ENCODE measurements around the gene PNKP.
A peak's percentile ranks its signal among the peaks of the same experiment; 100 is the strongest.

PNKP gene

GRCh38 chr19:49859682-49860335, 7.6 kb downstream of the PNKP start:
- no peak for DNase-seq (ENCODE audit: low spot score)

GRCh38 chr19:49858088-49858985, 9.0 kb downstream of the PNKP start:
- peak; percentile 63 for DNase-seq (ENCODE audit: low spot score)

GRCh38 chr19:49857838-49858087, 9.6 kb downstream of the PNKP start:
- no peak for DNase-seq (ENCODE audit: low spot score)

- DNase-seq (ENCODE audit: low spot score) = no peak
Observed at GRCh38 chr19:49857061-49857837, 10.1 kb downstream of the PNKP start.

GRCh38 chr19:49856574-49857021, 10.8 kb downstream of the PNKP start:
- no peak for DNase-seq (ENCODE audit: low spot score)

- no peak for DNase-seq (ENCODE audit: low spot score)
Observed at GRCh38 chr19:49855676-49856573, 11.5 kb downstream of the PNKP start.

- no peak for DNase-seq (ENCODE audit: low spot score)
Observed at GRCh38 chr19:49855277-49855675, 12.1 kb downstream of the PNKP start.

GRCh38 chr19:49854378-49855263, 12.8 kb downstream of the PNKP start:
- DNase-seq (ENCODE audit: low spot score) = no peak

GRCh38 chr19:49853852-49854377, 13.5 kb downstream of the PNKP start:
- DNase-seq (ENCODE audit: low spot score) = no peak

GRCh38 chr19:49852631-49853126, 14.7 kb downstream of the PNKP start:
- DNase-seq (ENCODE audit: low spot score) = no peak

- DNase-seq (ENCODE audit: low spot score) = no peak
Observed at GRCh38 chr19:49851456-49852259, 15.7 kb downstream of the PNKP start.

- peak; percentile 96 for DNase-seq (ENCODE audit: low spot score)
Observed at GRCh38 chr19:49850487-49851342, 16.7 kb downstream of the PNKP start, which contains the start of gene PTOV1. Gene PTOV1 (plus strand): TSS chr19:49851159.

GRCh38 chr19:49850221-49850486, 17.2 kb downstream of the PNKP start:
- no peak for DNase-seq (ENCODE audit: low spot score)

- DNase-seq (ENCODE audit: low spot score) = no peak
Observed at GRCh38 chr19:49849433-49850220, 17.7 kb downstream of the PNKP start.

- no peak for DNase-seq (ENCODE audit: low spot score)
Observed at GRCh38 chr19:49848938-49849337, 18.4 kb downstream of the PNKP start.

GRCh38 chr19:49847731-49848696, 19.4 kb downstream of the PNKP start:
- no peak for DNase-seq (ENCODE audit: low spot score)

GRCh38 chr19:49846408-49846807, 21.0 kb downstream of the PNKP start:
- DNase-seq (ENCODE audit: low spot score) = no peak

Data from Ammon's horn (tissue), 1 donor.